Activated CD8-positive, alpha-beta memory T cell treated with anti-CD3 and anti-CD28 coated beads, Interleukin-2, amount 50 U/mL, for 1 hour (primary cell): ENCODE measurements around the gene EFNA5.

ENCODE experiments used
- DNase-seq: peaks from one replicate; pipeline ENCODE4 v3.0.0-alpha.2; 2020; ENCODE audit errors: extremely low read depth

Gene EFNA5

DNA sequence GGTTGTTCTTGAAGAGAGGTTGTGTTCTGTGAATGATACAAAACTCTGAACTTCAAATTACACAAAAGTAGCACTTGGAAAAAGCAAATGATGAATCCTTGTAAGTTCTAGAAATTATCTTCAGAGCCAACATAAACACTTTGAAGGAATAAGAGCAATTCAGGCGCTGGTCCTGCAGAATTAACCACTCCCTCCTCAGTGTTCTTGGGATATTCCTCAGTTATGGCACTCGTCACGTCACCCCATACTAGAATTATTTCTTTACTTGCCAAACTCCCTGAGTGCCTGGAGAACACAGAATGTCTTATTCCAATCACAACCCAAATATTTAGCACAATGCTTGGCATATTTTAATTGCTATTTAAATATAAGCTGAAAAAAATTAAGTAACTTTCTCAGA lies 126.3 kb downstream of the EFNA5 start:
- DNase-seq: no peak

- DNase-seq: no peak
Measured at GRCh38 chr5:107543868-107544267, 126.9 kb downstream of the EFNA5 start.

GRCh38 chr5:107542831-107543231 lies 127.9 kb downstream of the EFNA5 start:
- DNase-seq: no peak

DNA sequence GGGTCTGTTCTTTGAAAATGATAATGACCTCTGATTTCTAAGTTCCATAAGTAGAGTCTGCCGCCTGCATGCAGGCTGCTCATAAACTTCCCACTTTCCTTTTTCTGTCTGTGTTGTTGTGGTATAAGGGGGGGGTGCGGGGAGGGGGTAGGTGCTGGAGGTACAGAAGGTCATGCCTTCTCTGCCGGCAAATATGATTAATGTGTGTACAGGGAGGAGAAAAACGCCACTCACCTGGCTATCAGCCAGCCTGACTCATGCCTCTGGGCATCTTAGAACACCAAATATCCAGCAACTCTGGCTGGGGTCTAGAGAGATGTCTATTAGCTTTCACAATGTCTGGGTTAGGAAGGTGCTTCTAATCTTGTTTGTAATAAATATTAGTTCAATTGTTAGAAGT lies 128.3 kb downstream of the EFNA5 start:
- DNase-seq: no peak

GRCh38 chr5:107541400-107541799 lies 129.3 kb downstream of the EFNA5 start:
- no peak for DNase-seq

DNA sequence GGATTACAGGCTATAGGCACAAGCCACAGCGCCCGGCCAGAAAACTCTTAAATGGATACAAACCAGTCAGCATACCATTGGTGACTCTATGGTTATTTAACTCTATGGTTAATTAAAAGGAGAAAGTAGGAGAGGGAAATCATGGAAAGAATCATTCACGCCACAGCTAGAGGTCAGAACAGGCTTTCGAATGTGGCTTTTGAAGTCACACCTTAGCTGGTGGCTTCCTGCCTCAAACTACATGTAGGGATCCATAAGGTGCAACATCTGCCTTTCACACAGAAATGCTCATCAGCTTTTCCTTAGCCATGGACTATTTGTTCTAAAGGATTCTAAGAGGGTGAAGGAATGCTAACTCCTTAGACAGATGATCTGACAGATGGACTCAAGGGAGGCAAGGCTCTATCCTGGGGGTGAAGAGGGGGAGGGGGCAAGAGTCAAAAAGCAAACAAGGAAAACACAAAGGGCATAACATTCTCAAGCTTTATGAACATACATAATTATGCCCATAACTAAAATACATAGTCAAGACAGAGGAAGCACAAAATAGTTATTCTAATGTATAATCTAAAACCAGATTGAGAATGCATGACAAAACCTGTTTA lies 130.9 kb downstream of the EFNA5 start:
- DNase-seq: no peak

- DNase-seq: no peak
Measured at GRCh38 chr5:107538805-107539445, 131.8 kb downstream of the EFNA5 start.

- DNase-seq: no peak
Measured at GRCh38 chr5:107538331-107538730, 132.4 kb downstream of the EFNA5 start.

- no peak for DNase-seq
Measured at GRCh38 chr5:107535849-107536248, 134.9 kb downstream of the EFNA5 start.

- no peak for DNase-seq
Measured at GRCh38 chr5:107533910-107534876, 136.5 kb downstream of the EFNA5 start.

GRCh38 chr5:107532916-107533315 lies 137.8 kb downstream of the EFNA5 start:
- no peak for DNase-seq

DNA sequence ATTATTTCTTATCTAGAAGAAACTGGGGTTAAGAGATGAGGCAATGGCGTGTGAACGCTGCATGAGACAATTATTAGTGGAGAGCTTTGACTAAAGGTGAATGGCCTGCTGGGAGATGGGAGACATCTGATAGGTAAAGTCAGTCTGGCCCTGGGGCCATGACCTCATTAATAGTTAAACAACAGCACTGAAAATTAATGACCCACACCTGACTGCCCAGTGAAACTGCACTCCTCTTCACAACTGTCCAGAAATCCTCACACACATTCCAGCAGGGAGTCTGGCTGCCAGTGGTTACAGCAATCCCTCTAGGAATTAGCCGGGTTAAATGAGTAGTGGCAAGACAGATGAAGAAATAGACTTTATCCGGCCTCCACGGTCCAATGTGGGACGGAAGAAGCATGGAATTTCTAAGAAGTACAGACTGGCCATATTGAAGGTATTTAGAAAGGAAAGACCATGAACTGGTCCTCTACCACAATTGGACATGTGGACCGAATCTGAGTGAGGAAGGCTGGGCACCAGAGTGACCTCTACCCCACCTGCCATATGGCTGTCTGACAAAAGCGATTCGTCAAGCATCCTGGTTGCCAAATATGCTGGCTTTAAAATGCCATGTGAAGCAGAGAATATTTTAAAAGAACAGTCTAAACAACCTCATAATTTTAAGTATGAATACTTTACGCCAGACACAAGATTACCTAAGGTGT lies 138.4 kb downstream of the EFNA5 start:
- DNase-seq: no peak

DNA sequence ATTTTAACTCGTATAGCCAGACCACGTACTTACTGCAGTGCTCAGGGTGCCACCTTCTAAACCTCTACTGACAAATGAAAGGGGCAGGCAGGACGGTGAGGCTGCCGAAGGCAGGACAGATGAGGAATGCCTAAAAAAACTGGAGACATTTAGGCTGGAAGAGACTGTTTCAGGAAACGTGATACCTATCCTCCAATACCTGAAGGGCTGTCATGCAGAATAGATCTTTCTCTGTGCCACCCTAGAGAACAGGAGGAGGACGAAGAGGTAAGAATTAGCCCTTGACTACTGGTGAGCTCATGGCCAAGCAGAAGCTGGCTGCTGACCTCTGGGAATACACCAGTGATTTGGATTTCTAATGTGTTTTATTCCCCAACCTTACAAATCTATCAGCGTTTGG lies 139.4 kb downstream of the EFNA5 start:
- no peak for DNase-seq

DNA sequence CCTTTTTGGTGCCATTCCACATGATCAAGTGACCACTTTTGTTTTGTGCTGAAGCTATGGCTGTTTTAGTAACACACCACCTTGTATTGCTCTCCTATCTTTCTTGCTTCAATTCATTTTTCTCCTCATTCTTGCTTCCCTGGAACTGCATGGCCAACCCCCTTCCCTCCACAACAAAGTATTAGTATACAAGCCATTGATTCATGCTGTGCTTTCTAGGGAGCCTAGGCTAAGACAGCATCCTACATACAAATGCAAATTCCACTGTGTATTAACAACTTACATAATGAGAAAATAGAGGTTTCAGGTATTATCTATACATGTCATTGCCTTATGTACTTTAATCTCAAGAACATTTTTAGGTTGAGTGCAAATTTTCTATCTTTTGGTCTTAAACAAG lies 141.1 kb downstream of the EFNA5 start:
- DNase-seq: no peak

- DNase-seq: no peak
Measured at GRCh38 chr5:107526270-107526937, 144.3 kb downstream of the EFNA5 start.

- DNase-seq: no peak
Measured at GRCh38 chr5:107524111-107524510, 146.6 kb downstream of the EFNA5 start.

- DNase-seq: no peak
Measured at GRCh38 chr5:107523029-107523680, 147.6 kb downstream of the EFNA5 start.

GRCh38 chr5:107522456-107522855 lies 148.3 kb downstream of the EFNA5 start:
- DNase-seq: no peak

GRCh38 chr5:107519900-107520354 lies 150.8 kb downstream of the EFNA5 start:
- no peak for DNase-seq

- no peak for DNase-seq
Measured at GRCh38 chr5:107518616-107519015, 152.1 kb downstream of the EFNA5 start.

DNA sequence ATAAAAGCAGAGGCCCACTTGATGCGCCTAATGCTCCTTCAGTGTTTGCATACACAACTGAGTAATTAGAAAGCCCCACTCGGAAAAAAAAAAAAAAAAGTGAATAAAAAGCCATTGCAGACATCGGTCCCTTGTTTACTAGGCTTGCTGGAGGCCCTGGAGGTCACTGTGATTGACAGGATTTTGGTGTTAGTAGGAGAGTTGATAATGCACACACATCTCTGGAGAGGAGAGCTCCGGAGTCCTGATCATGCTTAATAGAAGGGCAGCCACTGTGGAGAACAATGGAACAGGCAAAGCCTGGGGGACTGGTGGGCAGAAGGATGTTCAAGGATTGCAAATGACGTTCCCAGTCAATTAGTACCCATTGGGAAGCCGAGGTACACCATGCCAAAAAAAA lies 152.5 kb downstream of the EFNA5 start:
- DNase-seq: no peak
